ENCODE measurements around the gene EP300.

Gene EP300

GRCh38 chr22:41206719-41207118, 114.3 kb downstream of the EP300 start:
- no peak for DNase-seq (ENCODE audit: low spot score)

GRCh38 chr22:41215409-41215808, 123.0 kb downstream of the EP300 start:
- DNase-seq (ENCODE audit: low spot score), result no peak

- no peak for DNase-seq (ENCODE audit: low spot score)
Observed at GRCh38 chr22:41215926-41216325, 123.5 kb downstream of the EP300 start.

GRCh38 chr22:41216984-41217383, 124.6 kb downstream of the EP300 start:
- no peak for DNase-seq (ENCODE audit: low spot score)

- DNase-seq (ENCODE audit: low spot score), result peak; percentile 64
Observed at GRCh38 chr22:41217553-41218157, 125.3 kb downstream of the EP300 start.

- DNase-seq (ENCODE audit: low spot score), result no peak
Observed at GRCh38 chr22:41222846-41223507, 130.6 kb downstream of the EP300 start.

GRCh38 chr22:41223535-41223934, 131.1 kb downstream of the EP300 start:
- DNase-seq (ENCODE audit: low spot score), result no peak

- DNase-seq (ENCODE audit: low spot score), result no peak
Observed at GRCh38 chr22:41226723-41227655, 134.6 kb downstream of the EP300 start.

GRCh38 chr22:41229215-41229614, 136.8 kb downstream of the EP300 start:
- no peak for DNase-seq (ENCODE audit: low spot score)
